ENCODE data around the gene MRPS27. TPM values are rescaled to one million over a fixed set of nuclear protein-coding genes. Genes with fewer than 3 reads are reported as not detected.

MRPS27 gene
- total RNA-seq, 1 donor from 2014 or later, result 28.2 TPM

GRCh38 chr5:72268753-72269410 lies 51.2 kb downstream of the MRPS27 start:
- no peaks in the 10 kb centered on the region for H3K36me3 ChIP-seq
- no peak overlapping the region for H3K4me3 ChIP-seq
- no peaks in the 10 kb centered on the region for H3K9me3 ChIP-seq
- no peak for DNase-seq (ENCODE audit: low spot score in 2 of 2)
- H3K27ac ChIP-seq, result no peak overlapping the region
- H3K4me1 ChIP-seq, result peaks cover 5 to 17% of the 10 kb centered on the region in 2 donors
- H3K27me3 ChIP-seq, result no peaks in the 10 kb centered on the region
- intact Hi-C loops (cut with DNase I), result no loop called here
- TF ChIP-seq, protein P1, sequence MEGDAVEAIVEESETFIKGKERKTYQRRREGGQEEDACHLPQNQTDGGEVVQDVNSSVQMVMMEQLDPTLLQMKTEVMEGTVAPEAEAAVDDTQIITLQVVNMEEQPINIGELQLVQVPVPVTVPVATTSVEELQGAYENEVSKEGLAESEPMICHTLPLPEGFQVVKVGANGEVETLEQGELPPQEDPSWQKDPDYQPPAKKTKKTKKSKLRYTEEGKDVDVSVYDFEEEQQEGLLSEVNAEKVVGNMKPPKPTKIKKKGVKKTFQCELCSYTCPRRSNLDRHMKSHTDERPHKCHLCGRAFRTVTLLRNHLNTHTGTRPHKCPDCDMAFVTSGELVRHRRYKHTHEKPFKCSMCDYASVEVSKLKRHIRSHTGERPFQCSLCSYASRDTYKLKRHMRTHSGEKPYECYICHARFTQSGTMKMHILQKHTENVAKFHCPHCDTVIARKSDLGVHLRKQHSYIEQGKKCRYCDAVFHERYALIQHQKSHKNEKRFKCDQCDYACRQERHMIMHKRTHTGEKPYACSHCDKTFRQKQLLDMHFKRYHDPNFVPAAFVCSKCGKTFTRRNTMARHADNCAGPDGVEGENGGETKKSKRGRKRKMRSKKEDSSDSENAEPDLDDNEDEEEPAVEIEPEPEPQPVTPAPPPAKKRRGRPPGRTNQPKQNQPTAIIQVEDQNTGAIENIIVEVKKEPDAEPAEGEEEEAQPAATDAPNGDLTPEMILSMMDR (IDR thresholded peaks at IDR 0.05), result peak; percentile 21 to 57 (median 24)

- H3K27ac ChIP-seq, result no peak overlapping the region
- H3K27me3 ChIP-seq, result no peaks in the 10 kb centered on the region
- H3K4me1 ChIP-seq, result peaks cover 5 to 17% of the 10 kb centered on the region in 2 donors
- H3K9me3 ChIP-seq, result no peaks in the 10 kb centered on the region
- no peak overlapping the region for H3K4me3 ChIP-seq
- no peak for DNase-seq (ENCODE audit: low spot score in 2 of 2)
- H3K36me3 ChIP-seq, result no peaks in the 10 kb centered on the region
- TF ChIP-seq, protein P1 (IDR thresholded peaks at IDR 0.05), result no peak
- intact Hi-C loops (cut with DNase I), result no loop called here
These were observed 51.8 kb downstream of the MRPS27 start for GRCh38 chr5:72268260-72268659.

- intact Hi-C loops (cut with DNase I), result no loop called here
- Histone ChIP-seq H3K4me1 (peaks cover 5 to 17% of the 10 kb centered on the region in 2 donors), H3K27me3 (no peaks in the 10 kb centered on the region), H3K4me3 (no peak overlapping the region), H3K9me3 (no peaks in the 10 kb centered on the region), H3K27ac (no peak overlapping the region), H3K36me3 (no peaks in the 10 kb centered on the region)
- TF ChIP-seq, protein P1 (IDR thresholded peaks at IDR 0.05), result no peak
- no peak for DNase-seq (ENCODE audit: low spot score in 2 of 2)
These were observed 52.4 kb downstream of the MRPS27 start for GRCh38 chr5:72267685-72268084.

GRCh38 chr5:72266862-72267261 lies 53.2 kb downstream of the MRPS27 start:
- no peaks in the 10 kb centered on the region for H3K36me3 ChIP-seq
- intact Hi-C loops (cut with DNase I), result no loop called here
- no peak overlapping the region for H3K4me3 ChIP-seq
- peaks cover 5 to 17% of the 10 kb centered on the region in 2 donors for H3K4me1 ChIP-seq
- no peaks in the 10 kb centered on the region for H3K9me3 ChIP-seq
- H3K27ac ChIP-seq, result peak overlapping the region; percentile 42 to 75
- TF ChIP-seq, protein P1 (IDR thresholded peaks at IDR 0.05), result no peak
- no peak for DNase-seq (ENCODE audit: low spot score in 2 of 2)
- no peaks in the 10 kb centered on the region for H3K27me3 ChIP-seq

- H3K27me3 ChIP-seq, result no peaks in the 10 kb centered on the region
- no peak for DNase-seq (ENCODE audit: low spot score in 2 of 2)
- intact Hi-C loops (cut with DNase I), result loop anchor here (2.0 kb wide), 1 partner anchor 16 kb away; no protein-coding TSS in a partner anchor
- H3K9me3 ChIP-seq, result no peaks in the 10 kb centered on the region
- H3K4me3 ChIP-seq, result peak overlapping the region in 1 of 2 donors; percentile 2
- H3K4me1 ChIP-seq, result peaks cover 5 to 17% of the 10 kb centered on the region in 2 donors
- no peaks in the 10 kb centered on the region for H3K36me3 ChIP-seq
- peak overlapping the region; percentile 65 to 75 for H3K27ac ChIP-seq
- TF ChIP-seq, protein P1 (IDR thresholded peaks at IDR 0.05), result no peak
These were observed 54.8 kb downstream of the MRPS27 start for GRCh38 chr5:72265032-72265877.

Data from ascending aorta (tissue), 2 donors.